Head of caudate nucleus (tissue), 42 donors: ENCODE results near the gene HOXC13.

Experiments
- DNase-seq, 42 donors: peaks; one replicate each; pipeline versions ENCODE4 v3.0.0 to v3.0.0-alpha.2; 2020 to 2021; ENCODE audit warnings: mixed read lengths in 7 of 42
- intact Hi-C: fragments of 100-400 bp; cut with DNase I; formaldehyde crosslinking; loops from one replicate; pipeline ENCODE4 v1.15.0; 2022

The HOXC13 gene

DNA sequence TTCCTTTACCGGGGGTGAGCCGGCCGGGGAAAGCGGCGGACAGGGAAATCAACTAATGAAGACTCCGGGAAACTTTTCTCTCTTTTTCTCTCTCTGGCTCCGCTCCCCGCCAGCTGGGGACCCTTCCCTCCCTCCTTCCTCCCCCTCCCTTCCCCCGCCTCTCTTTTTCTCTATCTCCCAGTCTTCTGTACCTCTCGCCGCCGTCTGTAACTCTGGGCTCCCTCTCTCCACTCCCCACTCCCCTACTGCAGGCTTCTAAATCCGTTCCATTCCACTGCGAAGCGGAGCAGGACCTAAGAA lies 27.4 kb downstream of the HOXC13 start:
- DNase-seq: no peak
- intact Hi-C loops: no loop called here

DNA sequence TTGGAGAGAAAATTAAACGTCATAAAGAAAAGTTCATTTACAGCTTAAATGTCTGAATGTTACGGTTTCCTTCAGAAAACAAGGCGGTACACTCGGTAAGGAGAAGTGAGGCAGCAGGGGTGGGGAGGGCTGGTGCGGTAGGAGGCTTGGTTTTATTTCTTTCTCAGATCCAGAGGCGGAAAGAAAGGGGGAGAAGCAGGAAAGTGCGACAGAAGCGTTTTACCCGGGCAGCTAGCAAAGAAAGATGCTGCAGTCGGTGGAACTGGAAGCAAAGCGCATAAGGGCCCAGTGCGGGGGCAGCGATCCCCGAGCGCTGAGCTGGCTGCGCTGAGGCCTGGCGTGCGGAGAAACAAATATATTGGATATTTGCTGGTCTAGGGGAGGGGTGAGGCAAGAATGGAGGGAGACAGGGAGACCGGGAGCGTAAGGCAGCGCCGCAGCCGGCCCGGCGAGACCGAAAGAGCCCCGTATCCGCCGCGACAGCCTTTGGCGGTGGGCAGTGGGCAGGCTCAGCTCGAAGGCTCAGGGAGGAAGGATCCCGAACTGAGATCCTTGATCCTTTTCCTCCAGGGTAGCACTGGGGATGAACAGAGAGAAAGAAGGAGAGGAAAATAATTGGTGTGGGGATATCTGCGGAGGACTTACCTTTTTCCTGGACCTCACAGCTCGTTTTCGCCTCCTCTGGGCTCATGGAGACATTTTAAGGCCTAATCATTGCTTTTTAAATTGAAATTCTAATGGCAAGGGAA lies 27.9 kb downstream of the HOXC13 start:
- intact Hi-C loops: no loop called here
- DNase-seq: no peak

- intact Hi-C loops: no loop called here
- no peak for DNase-seq
Measured at GRCh38 chr12:53967421-53967925, 28.8 kb downstream of the HOXC13 start.

DNA sequence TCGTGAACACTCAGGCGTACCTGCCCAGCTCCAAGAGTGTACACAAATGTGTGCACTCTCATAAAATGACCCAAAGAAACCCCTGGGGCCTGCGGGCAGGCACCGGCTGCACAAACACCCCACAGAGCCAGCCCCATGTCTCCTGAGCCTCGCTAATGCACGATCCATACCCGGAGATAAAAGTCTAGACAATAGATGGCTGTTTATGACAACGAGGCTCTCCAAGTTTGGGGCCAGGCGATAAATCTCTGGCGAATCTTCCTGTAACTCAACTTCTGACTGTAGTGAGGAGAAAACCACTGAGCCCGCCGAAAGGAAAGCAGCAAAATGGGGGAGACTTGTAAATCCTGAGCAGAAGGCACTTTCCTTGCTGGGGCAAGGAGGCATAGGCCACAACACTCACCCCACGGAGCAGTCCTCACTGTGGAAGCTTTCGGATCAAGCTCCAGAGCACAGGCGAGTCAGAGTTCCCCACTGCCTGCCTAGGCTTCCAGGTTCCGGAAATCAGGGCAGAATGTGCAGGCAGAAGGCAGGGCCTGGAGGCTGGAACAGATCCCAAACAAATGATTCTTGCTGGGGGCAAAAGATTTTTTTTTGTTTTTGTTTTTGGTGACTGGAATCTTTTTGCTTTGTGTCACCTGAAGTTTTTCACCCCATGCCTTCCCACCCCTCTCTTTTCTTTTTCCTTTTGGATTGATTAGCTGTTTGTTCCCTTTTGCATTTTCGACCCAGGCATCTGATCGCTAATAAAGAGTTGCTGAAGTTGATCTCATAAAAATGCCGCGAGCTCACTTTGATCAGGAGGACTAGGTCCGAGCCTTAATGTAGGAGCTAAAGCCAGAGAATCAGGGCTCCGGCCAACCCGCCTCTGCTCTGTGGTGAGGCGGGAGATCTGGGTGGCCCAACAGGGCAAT lies 29.8 kb downstream of the HOXC13 start:
- intact Hi-C loops: no loop called here
- DNase-seq: no peak

DNA sequence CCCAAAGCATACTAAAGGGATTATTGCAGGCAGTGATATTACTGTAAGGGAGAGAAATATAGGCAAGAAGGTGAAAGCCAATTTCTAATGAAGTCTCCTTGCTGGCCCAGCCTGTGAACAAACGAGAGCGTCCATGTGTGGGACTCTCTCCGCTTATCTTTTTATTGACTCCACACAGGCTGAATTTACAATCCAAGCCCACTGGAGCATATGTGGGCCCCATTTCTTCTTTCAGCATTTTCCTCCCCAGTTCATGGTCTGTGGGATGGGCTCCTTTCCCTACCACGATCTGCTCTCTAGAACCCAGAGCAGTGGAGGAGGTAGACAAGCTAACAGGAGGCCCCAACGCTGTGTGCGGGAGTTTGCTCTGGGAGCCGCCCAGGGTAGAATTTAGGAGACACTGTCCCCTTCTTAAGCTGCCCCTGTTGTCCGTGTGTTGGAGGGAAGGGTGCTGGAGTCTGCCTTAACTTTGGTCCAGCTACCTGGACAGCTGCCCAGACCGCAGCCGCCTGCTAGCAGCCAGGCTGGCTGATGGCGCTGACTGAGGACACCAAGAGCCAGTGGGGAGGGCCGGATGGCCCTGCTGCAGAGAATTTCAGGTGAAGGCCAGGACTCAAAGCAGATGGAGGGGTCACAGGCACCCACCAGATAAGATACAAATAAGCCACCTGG lies 31.1 kb downstream of the HOXC13 start:
- intact Hi-C loops: no loop called here
- DNase-seq: no peak

DNA sequence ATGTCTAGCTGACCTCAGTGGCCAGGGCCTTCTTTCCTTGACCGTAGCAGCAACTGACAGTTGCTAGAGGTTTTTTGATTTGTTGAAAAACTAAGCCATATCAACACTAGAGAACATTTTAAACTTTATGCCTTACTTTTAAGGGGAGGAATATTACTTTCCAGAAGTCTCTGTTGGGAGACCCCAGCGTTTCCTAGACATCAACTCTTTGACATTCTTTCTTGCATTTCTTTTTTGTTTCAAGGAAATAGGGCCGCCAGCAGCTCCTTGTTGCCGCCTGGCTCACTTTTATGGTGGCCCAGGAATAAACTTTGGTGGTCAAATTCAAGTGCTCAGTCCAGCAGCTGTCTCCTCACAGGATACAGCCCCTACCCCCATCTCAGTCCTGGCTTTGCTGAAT lies 31.8 kb downstream of the HOXC13 start:
- intact Hi-C loops: no loop called here
- DNase-seq: no peak

- DNase-seq: no peak
- intact Hi-C loops: no loop called here
Measured at GRCh38 chr12:53971129-53971528, 32.5 kb downstream of the HOXC13 start.

GRCh38 chr12:53971686-53972085 lies 33.1 kb downstream of the HOXC13 start:
- DNase-seq: no peak
- intact Hi-C loops: no loop called here

- intact Hi-C loops: no loop called here
- no peak for DNase-seq
Measured at GRCh38 chr12:53972152-53972702, 33.6 kb downstream of the HOXC13 start.

DNA sequence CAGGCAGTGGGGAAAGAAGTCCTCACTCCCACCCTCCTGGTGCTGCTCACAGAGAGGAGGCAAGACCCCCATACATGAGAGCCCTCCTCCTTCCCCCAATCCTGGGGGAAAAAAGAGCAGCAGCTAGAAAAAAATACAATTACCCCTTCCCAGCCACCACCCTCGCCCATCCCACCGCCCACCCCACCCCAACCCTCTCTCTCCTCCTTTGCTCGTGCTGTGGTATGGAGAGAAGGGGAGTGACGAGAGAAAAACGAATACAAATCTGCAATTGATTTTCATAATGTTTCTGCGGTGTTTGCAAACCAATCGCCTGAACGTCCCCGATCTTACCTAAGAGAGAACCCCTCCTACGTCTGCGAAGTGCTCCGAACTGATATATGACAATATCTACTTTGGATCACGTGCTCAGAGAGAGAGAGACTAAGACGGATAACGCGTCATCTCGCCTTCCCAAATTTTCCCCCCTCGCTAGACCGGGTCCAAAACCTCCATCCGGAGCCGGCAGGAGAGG lies 34.1 kb downstream of the HOXC13 start, which contains the start of gene HOXC11:
HOXC11 (plus strand) TSS at position 405 of the 514 bp plus-strand sequence. CDS start 116 bp downstream, outside the sequence.
- intact Hi-C loops: no loop called here
- DNase-seq: no peak

DNA sequence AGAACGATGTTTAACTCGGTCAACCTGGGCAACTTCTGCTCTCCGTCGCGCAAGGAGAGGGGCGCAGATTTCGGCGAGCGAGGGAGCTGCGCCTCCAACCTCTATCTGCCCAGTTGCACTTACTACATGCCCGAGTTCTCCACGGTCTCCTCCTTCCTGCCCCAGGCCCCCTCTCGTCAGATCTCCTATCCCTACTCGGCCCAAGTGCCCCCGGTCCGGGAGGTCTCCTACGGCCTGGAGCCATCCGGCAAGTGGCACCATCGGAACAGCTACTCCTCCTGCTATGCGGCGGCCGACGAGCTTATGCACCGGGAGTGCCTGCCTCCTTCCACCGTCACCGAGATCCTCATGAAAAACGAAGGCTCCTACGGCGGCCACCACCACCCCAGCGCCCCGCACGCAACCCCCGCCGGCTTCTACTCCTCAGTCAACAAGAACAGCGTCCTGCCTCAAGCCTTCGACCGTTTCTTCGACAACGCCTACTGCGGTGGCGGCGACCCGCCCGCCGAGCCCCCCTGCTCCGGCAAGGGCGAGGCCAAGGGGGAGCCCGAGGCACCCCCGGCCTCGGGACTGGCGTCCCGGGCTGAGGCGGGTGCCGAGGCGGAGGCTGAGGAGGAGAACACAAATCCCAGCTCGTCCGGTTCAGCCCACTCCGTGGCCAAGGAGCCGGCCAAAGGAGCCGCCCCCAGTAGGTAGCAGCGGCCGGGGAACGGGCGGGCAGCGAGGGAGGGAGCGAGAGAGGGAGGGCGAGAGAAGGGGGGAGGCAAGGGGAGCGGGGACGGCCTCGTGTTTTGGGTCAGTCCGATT lies 34.8 kb downstream of the HOXC13 start:
- intact Hi-C loops: no loop called here
- no peak for DNase-seq

GRCh38 chr12:53974084-53975063 lies 35.7 kb downstream of the HOXC13 start, which contains the start of gene HOTAIR:
HOTAIR (minus strand) TSS chr12:53974954.
- DNase-seq: no peak
- intact Hi-C loops: no loop called here

DNA sequence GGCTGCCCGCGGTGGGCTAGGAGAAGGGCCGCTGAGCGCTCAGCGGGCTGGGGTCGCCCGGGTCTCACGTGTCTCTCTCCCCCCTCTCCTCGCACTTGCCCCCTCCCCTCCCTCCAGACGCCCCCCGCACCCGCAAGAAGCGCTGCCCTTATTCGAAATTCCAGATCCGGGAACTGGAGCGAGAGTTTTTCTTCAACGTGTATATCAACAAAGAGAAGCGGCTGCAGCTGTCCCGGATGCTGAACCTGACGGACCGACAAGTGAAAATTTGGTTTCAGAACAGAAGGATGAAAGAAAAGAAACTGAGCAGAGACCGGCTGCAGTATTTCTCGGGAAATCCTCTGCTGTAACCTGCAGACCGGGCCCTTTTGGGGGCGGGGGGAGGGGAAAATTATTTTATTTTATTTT lies 36.4 kb downstream of the HOXC13 start:
- no peak for DNase-seq
- intact Hi-C loops: no loop called here

GRCh38 chr12:53975479-53976152 lies 37.0 kb downstream of the HOXC13 start:
- DNase-seq: no peak
- intact Hi-C loops: no loop called here

DNA sequence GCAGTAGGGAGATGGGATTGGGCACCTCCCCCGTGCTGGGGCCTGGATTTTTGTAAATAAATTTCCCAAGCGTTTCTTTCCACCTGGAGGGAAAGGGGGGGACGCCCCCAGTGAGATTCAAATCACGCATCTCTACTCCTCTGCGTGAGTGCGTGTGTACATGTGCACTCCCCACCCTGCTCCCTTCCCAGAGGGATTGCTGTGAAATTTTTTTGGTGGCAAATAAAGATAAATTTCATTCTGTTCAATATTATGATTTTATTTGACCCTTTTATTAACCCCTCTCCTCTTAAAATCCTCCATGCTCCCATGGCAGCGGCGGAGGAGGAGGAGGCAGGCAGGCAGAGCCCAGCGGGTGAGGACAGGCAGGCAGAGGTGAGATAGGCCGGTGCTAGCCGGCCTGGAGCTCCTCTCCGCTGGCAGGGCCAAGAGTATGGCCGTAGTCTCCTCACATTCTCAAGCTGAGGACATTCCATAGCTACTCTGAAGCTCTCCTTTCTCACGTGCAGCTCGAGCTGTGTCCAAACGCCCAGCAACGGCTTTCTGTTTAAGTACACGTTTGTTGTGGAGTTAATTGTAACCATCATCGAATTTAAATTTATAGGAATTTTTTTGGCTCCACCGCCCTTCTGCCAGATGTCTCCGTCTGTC lies 37.7 kb downstream of the HOXC13 start:
- DNase-seq: no peak
- intact Hi-C loops: no loop called here
